ENCODE results near the gene ARHGEF5.

- TF ChIP-seq CTCF (optimal IDR thresholded peaks at IDR 0.05 in 1 of 3, IDR thresholded peaks at IDR 0.05 in 1 of 3, conservative IDR thresholded peaks at IDR 0.05 in 1 of 3; ENCODE audit: extremely low read depth in 1 of 3, insufficient read depth in 2 of 3, low read length in 3 of 3) (no peak), EZH2 (IDR thresholded peaks at IDR 0.05; ENCODE audit: low read length) (no peak)
Observed at GRCh38 chr7:144398911-144399310, 43.7 kb downstream of the ARHGEF5 start.

Data from keratinocyte (primary cell).